ENCODE results near the gene PIERCE2.

PIERCE2 gene

GRCh38 chr15:55468321-55468720 is 60.0 kb downstream of the PIERCE2 start:
- TF ChIP-seq EGR1 (IDR thresholded peaks at IDR 0.05) (no peak), EP300 (IDR thresholded peaks at IDR 0.05; ENCODE audit: borderline replicate concordance) (no peak), TCF12 (IDR thresholded peaks at IDR 0.05; ENCODE audit: low read depth) (no peak), RAD21 (IDR thresholded peaks at IDR 0.05; ENCODE audit: low read depth) (no peak), YY1 (IDR thresholded peaks at IDR 0.05; ENCODE audit: low read depth) (no peak), NFIC (IDR thresholded peaks at IDR 0.05) (no peak), CREB1 (IDR thresholded peaks at IDR 0.05; ENCODE audit: low read depth) (no peak), MAX (IDR thresholded peaks at IDR 0.05) (no peak), FOXM1 (IDR thresholded peaks at IDR 0.05; ENCODE audit: borderline replicate concordance, low read depth) (no peak), TEAD4 (IDR thresholded peaks at IDR 0.05) (no peak), ZBTB7A (IDR thresholded peaks at IDR 0.05; ENCODE audit: low read depth) (no peak), CEBPB (IDR thresholded peaks at IDR 0.05) (no peak)
- TF ChIP-seq, protein P1, sequence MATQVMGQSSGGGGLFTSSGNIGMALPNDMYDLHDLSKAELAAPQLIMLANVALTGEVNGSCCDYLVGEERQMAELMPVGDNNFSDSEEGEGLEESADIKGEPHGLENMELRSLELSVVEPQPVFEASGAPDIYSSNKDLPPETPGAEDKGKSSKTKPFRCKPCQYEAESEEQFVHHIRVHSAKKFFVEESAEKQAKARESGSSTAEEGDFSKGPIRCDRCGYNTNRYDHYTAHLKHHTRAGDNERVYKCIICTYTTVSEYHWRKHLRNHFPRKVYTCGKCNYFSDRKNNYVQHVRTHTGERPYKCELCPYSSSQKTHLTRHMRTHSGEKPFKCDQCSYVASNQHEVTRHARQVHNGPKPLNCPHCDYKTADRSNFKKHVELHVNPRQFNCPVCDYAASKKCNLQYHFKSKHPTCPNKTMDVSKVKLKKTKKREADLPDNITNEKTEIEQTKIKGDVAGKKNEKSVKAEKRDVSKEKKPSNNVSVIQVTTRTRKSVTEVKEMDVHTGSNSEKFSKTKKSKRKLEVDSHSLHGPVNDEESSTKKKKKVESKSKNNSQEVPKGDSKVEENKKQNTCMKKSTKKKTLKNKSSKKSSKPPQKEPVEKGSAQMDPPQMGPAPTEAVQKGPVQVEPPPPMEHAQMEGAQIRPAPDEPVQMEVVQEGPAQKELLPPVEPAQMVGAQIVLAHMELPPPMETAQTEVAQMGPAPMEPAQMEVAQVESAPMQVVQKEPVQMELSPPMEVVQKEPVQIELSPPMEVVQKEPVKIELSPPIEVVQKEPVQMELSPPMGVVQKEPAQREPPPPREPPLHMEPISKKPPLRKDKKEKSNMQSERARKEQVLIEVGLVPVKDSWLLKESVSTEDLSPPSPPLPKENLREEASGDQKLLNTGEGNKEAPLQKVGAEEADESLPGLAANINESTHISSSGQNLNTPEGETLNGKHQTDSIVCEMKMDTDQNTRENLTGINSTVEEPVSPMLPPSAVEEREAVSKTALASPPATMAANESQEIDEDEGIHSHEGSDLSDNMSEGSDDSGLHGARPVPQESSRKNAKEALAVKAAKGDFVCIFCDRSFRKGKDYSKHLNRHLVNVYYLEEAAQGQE (IDR thresholded peaks at IDR 0.05; ENCODE audit: low read depth), result no peak
- TF ChIP-seq, protein P2, sequence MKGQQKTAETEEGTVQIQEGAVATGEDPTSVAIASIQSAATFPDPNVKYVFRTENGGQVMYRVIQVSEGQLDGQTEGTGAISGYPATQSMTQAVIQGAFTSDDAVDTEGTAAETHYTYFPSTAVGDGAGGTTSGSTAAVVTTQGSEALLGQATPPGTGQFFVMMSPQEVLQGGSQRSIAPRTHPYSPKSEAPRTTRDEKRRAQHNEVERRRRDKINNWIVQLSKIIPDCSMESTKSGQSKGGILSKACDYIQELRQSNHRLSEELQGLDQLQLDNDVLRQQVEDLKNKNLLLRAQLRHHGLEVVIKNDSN (IDR thresholded peaks at IDR 0.05), result no peak

All from Ishikawa (cell line).